HG02678 (cell line): Measurements from ENCODE around the gene TATDN2.
"Not testable (repeated sequence)": the region's sequence is repeated elsewhere in the genome, so short reads cannot be mapped to it uniquely, and the experiment has no call there.

Experiments
- ATAC-seq: cut with Tn5 transposase; IDR thresholded peaks from one replicate; pipeline ENCODE4 v1.9.1; 2021; ENCODE audit warnings: mild to moderate bottlenecking, moderate library complexity; ENCODE audit not compliant: unreplicated experiment

TATDN2 gene

GRCh38 chr3:10288575-10288960 lies 40.3 kb downstream of the TATDN2 start:
- no peak for ATAC-seq

- no peak for ATAC-seq
Measured at GRCh38 chr3:10289077-10289476, 40.8 kb downstream of the TATDN2 start.

GRCh38 chr3:10289787-10290355 lies 41.6 kb downstream of the TATDN2 start:
- no peak for ATAC-seq

DNA sequence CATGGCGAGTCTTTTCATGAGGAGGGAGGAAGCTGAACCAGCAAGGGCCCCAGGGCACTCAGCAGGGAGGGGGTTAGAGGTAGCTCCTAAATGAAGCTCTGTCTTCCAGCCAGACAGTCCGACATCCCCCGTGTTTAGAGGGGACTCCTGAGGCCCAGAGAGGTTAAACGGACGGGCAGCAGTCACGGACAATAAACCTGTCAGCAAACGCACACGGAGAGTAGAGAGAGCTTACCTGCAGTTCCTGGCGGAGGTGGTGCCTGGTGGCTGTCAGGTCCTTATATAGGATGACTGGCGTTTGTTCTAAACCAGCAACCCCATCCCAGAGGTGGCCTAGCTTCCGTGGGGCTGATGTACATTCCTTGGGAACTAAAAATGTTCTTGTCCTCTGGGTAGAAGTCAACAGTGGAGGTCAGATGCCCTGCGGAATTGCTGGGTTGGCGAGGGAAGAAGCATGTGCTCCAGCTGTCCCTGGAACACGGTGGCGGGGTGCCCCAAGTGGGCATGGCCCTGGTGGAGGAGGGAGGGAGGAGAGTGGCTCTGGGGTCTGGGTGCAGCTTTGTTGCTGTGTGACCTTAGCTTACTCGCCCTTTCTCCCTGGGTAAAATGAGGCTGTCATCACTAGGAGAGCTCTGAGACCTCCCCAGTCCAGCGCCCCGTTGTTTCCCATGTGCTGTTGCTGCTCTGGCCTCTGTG lies 42.4 kb downstream of the TATDN2 start:
- no peak for ATAC-seq

GRCh38 chr3:10291641-10292040 lies 43.4 kb downstream of the TATDN2 start:
- no peak for ATAC-seq

- peak; percentile 77 for ATAC-seq
Measured at GRCh38 chr3:10292505-10293419, 44.5 kb downstream of the TATDN2 start, which contains the start of gene GHRL. TSS of gene GHRL (minus strand) at chr3:10292947. CDS start at chr3:10290180, 2,767 bp downstream.

DNA sequence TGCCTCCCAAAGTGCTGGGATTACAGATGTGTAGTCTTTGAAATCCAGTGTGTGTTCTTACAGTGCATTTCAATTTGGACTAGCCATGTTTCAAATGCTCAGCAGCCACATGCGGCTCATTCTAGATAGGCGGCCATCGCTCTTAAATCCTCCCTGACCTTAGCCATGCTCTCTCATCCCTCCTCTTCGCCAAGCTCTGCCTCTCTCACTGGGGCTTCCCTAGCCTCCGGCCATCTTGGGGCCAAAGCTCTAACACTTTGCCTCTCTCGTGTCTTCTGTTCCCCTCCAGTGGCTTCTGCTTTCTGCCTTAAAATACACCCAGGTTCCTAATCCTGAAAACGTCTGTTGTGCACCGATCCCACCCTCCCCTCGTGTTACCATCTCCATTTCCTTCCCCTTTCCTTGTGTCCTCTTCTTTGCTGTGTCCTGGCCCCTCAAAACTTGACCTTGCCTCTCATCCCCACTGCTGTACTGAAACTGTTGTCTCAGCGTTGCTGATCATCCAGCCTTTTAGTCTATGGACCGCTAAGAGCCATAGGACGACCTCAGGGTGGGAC lies 45.8 kb downstream of the TATDN2 start:
- no peak for ATAC-seq

- not testable (repeated sequence) for ATAC-seq
Measured at GRCh38 chr3:10298064-10298463, 49.8 kb downstream of the TATDN2 start.

GRCh38 chr3:10299175-10299574 lies 50.9 kb downstream of the TATDN2 start:
- no peak for ATAC-seq

DNA sequence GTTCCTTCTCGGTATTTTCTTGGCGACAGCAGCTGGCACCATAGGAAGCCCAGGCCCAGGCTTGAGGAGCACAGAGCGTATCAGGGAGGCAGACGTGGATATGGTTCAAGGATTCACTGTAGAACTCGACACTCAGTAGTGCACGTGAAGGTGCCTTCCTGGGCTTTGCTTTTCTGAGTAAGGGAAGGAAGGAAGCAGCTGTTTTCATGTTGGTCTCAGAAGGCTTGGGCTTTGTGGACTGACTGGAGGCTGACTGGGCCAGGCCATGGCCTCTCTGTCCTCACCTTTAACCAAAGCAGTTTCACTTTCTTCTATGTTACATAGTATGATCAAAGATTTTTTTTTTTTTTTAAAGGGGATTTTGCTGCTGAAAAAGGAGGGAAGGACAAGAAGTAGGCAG lies 51.4 kb downstream of the TATDN2 start:
- ATAC-seq: peak; percentile 83

DNA sequence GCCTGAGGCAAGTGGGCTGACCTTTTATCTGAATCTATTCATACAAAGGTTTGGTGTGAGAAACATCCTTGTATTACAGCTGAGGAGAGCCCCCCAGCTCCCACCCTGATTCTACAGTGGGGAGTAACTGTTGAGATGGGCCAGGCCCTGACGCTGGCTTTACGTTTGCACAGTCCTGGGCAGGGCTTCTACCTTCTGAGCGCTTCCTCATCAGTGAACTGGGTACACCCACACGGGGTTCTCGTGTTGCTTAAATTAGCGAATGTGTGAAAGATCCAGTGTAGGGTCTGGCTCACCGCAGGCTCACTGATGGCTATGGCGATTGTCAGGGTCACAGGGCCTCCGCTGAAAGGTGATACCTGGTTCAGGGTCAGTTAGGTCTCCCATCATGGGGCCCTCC lies 51.8 kb downstream of the TATDN2 start:
- no peak for ATAC-seq

DNA sequence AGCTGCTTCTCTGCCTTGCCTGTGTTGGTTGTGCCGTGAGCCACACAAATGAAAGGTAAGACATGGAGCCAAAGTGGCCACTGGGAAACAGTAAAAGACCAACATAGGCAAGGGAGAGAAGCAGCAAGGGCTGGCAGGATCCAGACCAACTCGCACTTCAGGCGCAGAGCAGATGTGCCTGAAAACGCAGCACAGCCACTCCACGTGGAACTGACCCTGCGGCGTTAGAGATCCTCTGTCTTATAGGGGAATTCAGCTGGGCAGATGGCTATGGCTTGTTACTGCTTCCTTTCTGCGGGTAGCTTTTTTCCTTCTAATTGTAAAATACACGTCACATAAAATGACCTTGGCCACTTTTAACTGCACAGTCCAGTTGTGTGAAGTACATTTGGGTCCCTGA lies 54.8 kb downstream of the TATDN2 start:
- no peak for ATAC-seq

DNA sequence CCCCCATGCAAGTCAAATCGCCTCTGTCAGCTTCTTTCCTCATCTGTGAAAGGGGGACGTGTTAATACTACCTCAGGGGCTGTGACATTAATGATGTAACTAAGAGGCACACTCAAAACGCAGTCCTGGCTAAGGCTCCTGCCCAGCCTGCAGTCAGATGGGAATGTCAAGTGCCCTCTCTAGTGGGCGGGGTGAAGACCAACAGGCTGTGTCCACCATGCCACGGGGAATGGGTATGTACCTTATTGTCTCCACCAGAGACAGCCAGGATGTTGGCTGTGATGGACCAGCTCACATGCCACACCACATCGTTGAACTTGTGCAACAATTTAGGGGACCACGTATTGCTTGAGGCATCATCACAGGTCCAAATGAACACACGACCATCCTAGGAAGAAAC lies 55.5 kb downstream of the TATDN2 start:
- no peak for ATAC-seq

GRCh38 chr3:10304905-10305304 lies 56.6 kb downstream of the TATDN2 start:
- no peak for ATAC-seq

DNA sequence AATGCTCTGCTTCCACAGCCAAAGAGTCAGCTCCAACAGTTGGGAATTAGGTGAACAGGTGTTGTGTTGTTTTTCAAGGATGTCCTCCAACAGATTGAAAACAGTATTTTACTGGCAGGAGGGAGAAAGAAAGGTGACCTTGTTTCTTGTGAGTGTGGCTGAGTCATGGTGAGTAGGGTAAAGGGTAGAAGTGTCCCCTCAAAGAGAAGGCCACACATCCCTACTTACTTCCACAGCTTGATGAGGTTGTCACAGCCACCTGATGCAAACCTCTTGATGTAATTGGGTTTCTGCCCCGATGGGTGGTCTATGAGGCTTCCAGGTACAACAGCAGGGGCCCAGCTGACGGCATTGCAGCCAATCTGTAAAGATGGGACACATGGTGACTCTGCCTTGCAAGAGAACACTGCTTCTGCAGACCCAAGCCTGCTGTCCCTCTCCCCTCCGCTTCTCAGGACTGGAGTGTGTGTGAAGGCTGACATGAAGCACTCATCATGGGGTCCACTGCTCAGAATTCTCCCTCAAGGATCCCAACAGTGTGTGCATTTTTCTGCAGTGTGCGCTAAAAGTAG lies 57.2 kb downstream of the TATDN2 start:
- no peak for ATAC-seq

DNA sequence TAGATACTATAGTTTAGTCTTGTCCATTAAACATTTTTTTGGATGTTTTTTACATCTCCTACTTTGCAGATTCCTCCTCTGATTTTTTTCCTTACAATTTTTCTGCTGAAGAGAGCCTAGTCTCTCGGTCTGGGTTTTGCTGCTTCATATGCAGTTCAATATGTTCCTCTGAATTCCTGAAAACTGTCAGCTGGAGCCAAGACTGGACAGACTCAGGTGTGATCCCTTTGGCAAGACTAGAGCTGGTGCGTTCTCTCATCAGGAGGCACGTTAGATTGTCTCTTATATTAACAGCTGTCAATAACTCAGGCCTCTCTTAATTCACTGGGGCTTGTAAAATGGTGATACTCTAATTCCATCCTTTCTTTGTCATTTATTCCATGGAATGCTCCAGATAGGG lies 57.9 kb downstream of the TATDN2 start:
- ATAC-seq: no peak

DNA sequence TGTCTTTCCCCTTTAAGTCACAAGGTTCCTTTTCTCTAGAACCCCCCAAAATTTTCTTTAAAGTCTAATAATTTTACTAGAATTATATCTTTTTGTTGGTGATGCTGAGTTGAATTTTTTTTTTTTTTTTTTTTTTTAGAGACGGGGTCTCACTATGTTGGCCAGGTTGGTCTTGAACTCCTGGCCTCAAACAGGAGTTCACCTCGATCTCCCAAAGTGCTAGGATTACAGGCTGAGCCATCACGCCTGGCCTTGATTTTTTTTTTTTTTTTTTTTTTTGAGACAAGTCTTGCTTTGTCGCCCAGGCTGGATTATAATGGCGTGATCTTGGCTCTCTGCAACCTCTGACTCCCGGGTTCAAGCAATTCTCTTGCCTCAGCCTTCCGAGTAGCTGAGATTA lies 60.4 kb downstream of the TATDN2 start:
- no peak for ATAC-seq

DNA sequence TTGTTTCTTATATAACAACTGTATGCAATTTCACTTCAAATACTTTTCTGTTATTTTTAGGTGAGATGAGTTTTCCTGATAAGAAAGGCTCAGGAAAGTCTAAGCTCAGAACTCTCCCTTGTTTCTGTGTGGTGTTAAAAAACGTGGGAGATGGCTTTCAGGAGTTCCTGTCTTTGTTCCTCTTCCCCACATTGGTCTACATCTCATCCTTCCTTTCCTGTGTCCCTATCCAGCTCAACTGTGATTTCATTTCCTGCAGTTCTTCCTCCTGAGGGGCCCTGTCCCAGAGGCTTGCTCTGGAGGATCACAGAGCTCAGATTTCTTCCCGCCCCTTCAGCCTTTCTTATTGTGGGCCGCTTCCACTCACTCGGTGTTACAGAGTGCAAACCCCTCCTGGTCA lies 61.5 kb downstream of the TATDN2 start:
- no peak for ATAC-seq

- ATAC-seq: no peak
Measured at GRCh38 chr3:10310578-10310977, 62.3 kb downstream of the TATDN2 start.

DNA sequence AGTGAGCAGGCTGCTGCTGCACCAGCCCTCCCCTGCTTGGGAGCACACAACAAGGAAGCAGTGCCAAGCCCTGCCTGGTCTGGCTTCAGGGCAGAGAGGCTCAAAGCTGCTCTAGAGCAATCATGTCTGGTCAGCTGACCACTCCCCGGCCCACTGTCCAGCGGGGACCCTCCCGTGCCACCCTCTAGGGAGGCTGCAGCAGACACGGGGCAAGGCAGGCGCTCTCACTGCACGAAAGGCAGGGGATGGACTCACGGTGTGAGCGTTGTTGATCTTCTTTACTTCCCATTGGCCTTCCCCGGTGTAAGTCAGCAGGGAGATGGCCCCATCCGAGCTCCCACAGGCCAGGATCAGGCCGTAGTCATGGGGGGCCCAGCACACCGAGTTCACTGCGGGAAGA lies 63.5 kb downstream of the TATDN2 start:
- no peak for ATAC-seq

DNA sequence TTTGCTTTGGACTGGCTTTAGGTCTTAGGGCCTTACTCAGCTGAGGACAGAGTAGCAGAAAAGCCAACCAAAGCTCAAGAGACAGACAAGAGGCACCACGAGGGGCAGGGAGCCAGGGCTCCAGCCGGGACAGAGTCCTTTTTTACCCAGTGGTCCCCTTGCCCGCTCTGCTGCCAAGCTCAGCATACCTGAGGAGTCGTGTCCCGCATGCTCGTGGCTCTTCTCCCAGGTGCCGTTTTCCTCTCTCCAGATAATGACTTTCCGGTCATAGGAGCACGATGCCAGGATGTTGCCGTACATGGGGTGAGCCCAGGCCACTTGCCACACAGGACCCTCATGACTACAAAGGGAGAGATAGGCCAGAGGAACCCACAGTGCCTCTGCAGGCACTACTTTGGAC lies 64.1 kb downstream of the TATDN2 start:
- ATAC-seq: no peak
